Measurements from ENCODE around the gene COMT. TPM values are rescaled to one million over a fixed set of nuclear protein-coding genes. Genes with fewer than 3 reads are reported as not detected.

The COMT gene
- total and polyA plus RNA-seq, 2 of the 4 experiments (the other 2 are of a cell fraction), result 202 to 347 TPM

DNA sequence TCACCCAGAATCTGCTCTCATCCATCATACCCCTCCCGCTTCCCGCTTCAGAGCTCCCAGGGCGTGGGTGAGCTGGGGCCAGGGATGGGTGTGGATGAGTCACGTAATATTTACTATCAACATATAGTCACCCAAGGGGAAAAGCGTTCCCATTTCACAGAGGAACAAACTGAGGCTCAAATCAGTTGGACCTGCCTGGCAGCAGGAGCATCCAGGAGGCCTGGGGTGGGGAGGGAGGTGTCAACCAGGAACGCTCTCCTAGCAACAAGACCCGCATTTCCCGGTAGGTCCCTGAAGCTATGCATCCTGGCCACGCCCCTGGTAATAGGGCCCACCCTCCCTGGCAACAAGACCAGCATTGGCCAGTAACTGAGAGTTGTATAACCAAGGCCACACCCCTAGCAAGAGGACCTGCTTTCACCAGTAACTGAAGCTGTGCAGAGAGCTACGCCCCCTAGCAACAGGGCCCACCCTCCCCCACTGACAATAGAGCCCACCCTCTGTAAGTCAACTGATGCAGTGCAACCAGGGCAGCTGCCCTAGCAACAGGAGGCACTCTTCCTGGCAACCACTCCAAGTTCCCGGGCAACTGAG is 32.8 kb downstream of the COMT start:
- no peaks in the 10 kb centered on the region for H3K9me1 ChIP-seq (ENCODE audit: insufficient read depth, low read length)
- TF ChIP-seq MAZ (IDR thresholded peaks at IDR 0.05; ENCODE audit: borderline replicate concordance, low read depth, low read length) (no peak), RFX5 (IDR thresholded peaks at IDR 0.05; ENCODE audit: low read depth, low read length) (peak; percentile 58), RCOR1 (IDR thresholded peaks at IDR 0.05; ENCODE audit: insufficient replicate concordance, low read length) (peak; percentile 59)
- DNase-seq, result peak; percentile 51
- ChIA-PET POLR2A (ENCODE audit: unreplicated experiment) (no interaction called here), CTCF (no interaction called here)
- no peak overlapping the region for H3K27ac ChIP-seq (ENCODE audit: insufficient read depth, low read length)
- H2AK5ac ChIP-seq (ENCODE audit: low read depth, low read length), result no peak overlapping the region
- dilution Hi-C loops (cut with HindIII; ENCODE audit: low sequenced_read_pairs, unreplicated experiment), result no loop called here
- in situ Hi-C loops (cut with MboI; ENCODE audit: low sequenced_read_pairs), result loop anchor here (5.0 kb wide), 1 partner anchor 38 kb away; no protein-coding TSS in a partner anchor
- ATAC-seq (ENCODE audit: low read depth), result peak; percentile 35
- 0 out of 2 replicates have a peak, but pooled peaks cover 1% of the 10 kb centered on the region for H3K4me1 ChIP-seq (ENCODE audit: control insufficient read depth, insufficient read depth, low read length)
- H4K91ac ChIP-seq (ENCODE audit: insufficient read depth, low read depth, low read length), result no peak overlapping the region
- no peak overlapping the region for H4K8ac ChIP-seq (ENCODE audit: low read depth in 2 of 2, low read length in 2 of 2)
- H2BK15ac ChIP-seq (ENCODE audit: low read depth, low read length), result no peak overlapping the region
- H3K14ac ChIP-seq (replicated peaks; ENCODE audit: low read depth, low read length), result no peak overlapping the region
- H3K27me3 ChIP-seq (ENCODE audit: control insufficient read depth, insufficient read depth, low read length), result no peaks in the 10 kb centered on the region
- H3K36me3 ChIP-seq (ENCODE audit: control insufficient read depth, insufficient read depth, low read length), result peaks cover 25% of the 10 kb centered on the region
- peak overlapping the region; percentile 58 for H2AK9ac ChIP-seq (replicated peaks; ENCODE audit: low read depth, low read length, poor library complexity)
- H4K20me1 ChIP-seq (ENCODE audit: insufficient read depth, low read length), result peaks cover 18% of the 10 kb centered on the region
- no peak overlapping the region for H2BK20ac ChIP-seq (ENCODE audit: low read depth, low read length)
- H3K79me1 ChIP-seq (ENCODE audit: low read depth in 1 of 2, low read length in 2 of 2), result no peaks in the 10 kb centered on the region
- H4K5ac ChIP-seq (ENCODE audit: low read depth, low read length), result no peak overlapping the region
- WGBS, 2 experiments (ENCODE audit: extremely low coverage in 2 of 2, insufficient read length in 1 of 2), result 13% methylated on average over 1 of the region's 11 CpGs; no CpG with 5 or more reads in 1 of the 2 experiments
- no peaks in the 10 kb centered on the region for H3K9me3 ChIP-seq (ENCODE audit: control insufficient read depth, insufficient read depth, low read length)
- no peak overlapping the region for H3K4me3 ChIP-seq (ENCODE audit: insufficient read depth, low read depth, low read length)
- no peak overlapping the region for H3K18ac ChIP-seq (ENCODE audit: low read depth, low read length)
- H2BK120ac ChIP-seq (ENCODE audit: low read depth, low read length), result no peak overlapping the region
- no TSS peak for BruUV-seq (replicated peaks)
- H3K9ac ChIP-seq (ENCODE audit: low read depth, low read length), result no peak overlapping the region
- H3K23ac ChIP-seq (ENCODE audit: low read depth, low read length), result no peak overlapping the region
- H2BK5ac ChIP-seq (ENCODE audit: low read depth, low read length, poor library complexity, severe bottlenecking), result no peak overlapping the region
- intact Hi-C loops (cut with micrococcal nuclease), result no loop called here
- H3K4me2 ChIP-seq (ENCODE audit: low read depth, low read length), result no peak overlapping the region
- no peak overlapping the region for H2AFZ ChIP-seq (replicated peaks; ENCODE audit: low read length, poor library complexity)
- no peak overlapping the region for H3K56ac ChIP-seq (ENCODE audit: extremely low read depth, insufficient read depth, low read length)
- no peak overlapping the region for H3K4ac ChIP-seq (ENCODE audit: low read depth, low read length)
